Renal cortex interstitium (tissue), 11 donors: ENCODE results near the gene NRL. TPM values are rescaled to one million over a fixed set of nuclear protein-coding genes. Genes with fewer than 3 reads are reported as not detected.
"Not testable (repeated sequence)": the region's sequence is repeated elsewhere in the genome, so short reads cannot be mapped to it uniquely, and the experiment has no call there.

ENCODE experiments used
- DNase-seq, 11 donors: peaks; one replicate each; pipeline ENCODE4 v3.0.0-alpha.2; 2013; ENCODE audit warnings: low read depth in 9 of 11, low spot score in 4 of 11; ENCODE audit errors: extremely low read depth in 1 of 11
- polyA plus RNA-seq, 3 donors: library from polyadenylated mRNA; unstranded; fragments of 120-200 nt; gene quantifications; one replicate each; pipeline ENCODE4 v1.2.1, GENCODE V29; 2013; ENCODE audit not compliant: insufficient read length in 3 of 3

NRL gene
- polyA plus RNA-seq, 3 donors = 1.5 to 2.7 (median 2.4) TPM

DNA sequence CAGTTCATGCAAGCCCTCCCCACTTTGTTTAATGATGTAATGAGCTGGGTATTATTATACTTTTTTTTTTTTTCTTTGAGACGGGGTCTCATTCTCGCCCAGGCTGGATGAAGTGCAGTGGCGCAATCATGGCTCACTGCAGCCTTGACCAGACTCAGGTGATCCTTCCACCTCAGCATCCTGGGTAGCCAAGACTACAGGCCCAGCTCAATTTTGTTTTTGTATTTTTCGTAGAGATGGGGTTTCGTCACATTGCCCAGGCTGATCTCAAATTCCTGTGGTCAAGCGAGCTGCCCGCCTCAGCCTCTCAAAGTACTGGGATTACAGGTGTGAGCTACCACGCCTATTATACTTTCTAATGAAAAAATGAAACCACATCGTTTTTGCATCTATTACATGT lies 4.7 kb downstream of the NRL start:
- no peak for DNase-seq

GRCh38 chr14:24108336-24108874 lies 6.3 kb downstream of the NRL start:
- DNase-seq = no peak

DNA sequence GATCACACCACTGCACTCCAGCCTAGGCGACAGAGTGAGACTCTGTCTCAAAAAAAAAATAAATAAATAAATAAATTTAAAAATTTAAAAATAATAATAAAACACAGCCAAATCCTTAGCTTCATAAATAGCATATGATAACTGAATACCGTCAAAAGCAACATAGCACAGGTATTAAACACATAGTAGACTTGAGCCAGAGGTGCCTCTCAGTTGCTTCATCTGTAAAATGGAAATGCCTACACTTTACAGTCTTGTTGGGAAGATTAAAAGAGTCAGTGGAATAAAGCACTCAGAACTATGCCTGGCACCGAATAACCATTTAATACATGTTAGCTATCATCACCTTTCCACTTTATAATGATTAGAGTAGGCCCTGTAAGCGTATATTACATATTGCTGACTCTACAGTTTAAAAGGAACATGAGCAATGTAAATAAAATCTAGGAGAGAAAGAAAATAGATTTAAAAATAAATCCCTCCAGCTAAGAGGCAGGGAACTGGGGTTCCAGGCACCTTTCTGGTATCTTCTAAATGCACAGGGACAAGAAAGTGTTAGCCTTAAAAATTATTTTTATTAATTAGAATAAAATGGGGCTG lies 8.0 kb downstream of the NRL start:
- DNase-seq = no peak

DNA sequence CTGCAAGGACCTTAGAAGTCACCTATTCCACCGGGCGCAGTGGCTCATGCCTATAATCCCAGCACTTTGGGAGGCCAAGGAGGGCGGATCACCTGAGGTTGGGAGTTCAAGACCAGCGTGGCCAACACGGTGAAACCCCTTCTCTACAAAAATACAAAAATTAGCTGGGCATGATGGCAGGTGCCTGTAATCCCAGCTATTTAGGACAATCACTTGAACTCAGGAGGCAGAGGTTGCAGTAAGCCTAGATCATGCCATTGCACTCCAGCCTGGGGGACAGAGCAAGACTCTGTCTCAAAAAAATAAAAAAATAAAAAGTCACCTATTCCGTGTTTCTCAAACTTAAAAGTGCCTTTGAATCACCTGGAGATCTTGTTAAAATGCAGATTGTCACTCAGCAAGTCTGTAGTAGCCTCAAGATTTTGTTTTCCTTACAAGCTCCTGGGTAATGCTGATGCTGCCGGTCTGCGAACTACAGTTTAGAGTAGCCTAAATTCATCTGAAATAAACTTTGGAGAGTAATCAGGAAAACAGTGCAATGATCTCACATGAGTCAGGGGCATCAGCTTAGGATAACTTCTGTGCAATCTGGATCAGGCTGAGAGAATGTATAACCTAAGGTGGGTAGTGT lies 9.0 kb downstream of the NRL start:
- not testable (repeated sequence) for DNase-seq

- no peak for DNase-seq
Measured at GRCh38 chr14:24103451-24103850, 11.3 kb downstream of the NRL start.

GRCh38 chr14:24102357-24103048 lies 12.2 kb downstream of the NRL start:
- no peak for DNase-seq

- DNase-seq = no peak
Measured at GRCh38 chr14:24100982-24101494, 13.7 kb downstream of the NRL start.

GRCh38 chr14:24100197-24100981 lies 14.4 kb downstream of the NRL start:
- no peak for DNase-seq

GRCh38 chr14:24098927-24099813 lies 15.6 kb downstream of the NRL start:
- no peak for DNase-seq

DNA sequence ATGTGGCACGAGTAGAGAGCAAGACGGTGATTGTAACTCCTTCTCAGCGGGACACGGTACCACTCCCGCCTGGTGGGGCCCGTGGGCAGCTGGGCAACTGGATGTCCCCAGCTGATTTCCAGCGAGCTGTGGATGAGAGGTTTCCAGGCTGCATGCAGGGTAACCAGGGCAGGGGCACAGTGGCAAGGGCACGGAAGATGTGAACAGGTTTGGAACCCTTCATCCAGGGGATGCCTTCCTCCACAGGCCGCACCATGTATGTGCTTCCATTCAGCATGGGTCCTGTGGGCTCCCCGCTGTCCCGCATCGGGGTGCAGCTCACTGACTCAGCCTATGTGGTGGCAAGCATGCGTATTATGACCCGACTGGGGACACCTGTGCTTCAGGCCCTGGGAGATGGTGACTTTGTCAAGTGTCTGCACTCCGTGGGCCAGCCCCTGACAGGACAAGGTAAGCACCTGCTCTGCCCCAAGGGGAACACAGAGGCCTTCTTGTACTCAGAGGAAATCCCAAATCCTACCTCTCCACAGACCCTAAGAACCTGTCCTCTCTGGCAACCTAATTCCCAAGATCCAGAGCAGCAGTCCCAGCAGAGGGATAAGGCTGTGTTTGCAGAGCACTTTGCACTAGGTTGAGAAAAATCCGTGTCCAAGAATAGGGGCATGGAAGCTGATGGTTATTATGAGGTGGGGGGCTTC lies 16.4 kb downstream of the NRL start:
- no peak for DNase-seq

GRCh38 chr14:24096545-24097181 lies 18.1 kb downstream of the NRL start:
- no peak for DNase-seq

DNA sequence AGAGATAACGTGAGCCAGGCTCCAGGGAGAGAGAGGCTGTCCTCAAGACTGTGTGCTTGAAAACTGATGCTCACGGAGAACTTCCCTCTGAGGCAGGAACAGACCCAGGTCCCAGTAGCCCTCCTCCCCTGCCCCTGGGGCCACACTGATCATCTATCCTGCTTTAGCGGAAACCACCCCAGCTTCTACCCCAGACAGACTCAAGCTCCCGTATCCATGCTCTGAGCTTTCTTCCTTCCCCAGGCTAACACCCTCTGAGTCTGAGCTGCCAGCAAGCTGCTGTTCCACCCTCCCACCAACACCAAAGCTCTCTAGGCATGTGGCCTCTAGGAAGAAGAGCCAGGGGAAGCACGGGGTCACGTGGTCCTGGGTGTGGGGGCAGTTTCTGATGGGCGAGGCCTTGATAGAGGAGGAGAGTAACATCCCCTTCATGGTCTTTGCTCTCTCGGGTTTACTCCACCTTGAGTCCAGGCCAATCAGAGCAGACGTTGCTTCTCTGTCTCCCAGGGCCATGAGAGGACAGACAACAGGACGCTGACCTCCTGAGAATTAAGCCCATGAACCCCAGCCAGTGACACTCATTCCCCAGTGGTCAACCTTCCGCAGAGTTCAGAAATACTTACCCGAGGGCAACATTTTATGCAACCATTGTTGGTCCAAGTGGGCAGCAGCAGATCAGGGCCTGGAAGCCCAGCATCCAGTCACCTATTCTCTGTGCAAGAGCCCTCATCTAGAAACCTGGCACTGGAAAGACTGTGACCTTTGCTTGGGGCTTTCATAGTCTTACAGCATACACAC lies 19.3 kb downstream of the NRL start:
- peak in 3 of 11 donors; percentile 27 to 64 (median 44) for DNase-seq

- no peak for DNase-seq
Measured at GRCh38 chr14:24094841-24095270, 19.9 kb downstream of the NRL start.

GRCh38 chr14:24093901-24094840 lies 20.6 kb downstream of the NRL start, which contains the start of gene PCK2:
Gene PCK2 (plus strand): TSS chr14:24094311. CDS start chr14:24094406, 95 bp downstream.
- DNase-seq = peak in 9 of 11 donors; percentile 47 to 80 (median 67)

DNA sequence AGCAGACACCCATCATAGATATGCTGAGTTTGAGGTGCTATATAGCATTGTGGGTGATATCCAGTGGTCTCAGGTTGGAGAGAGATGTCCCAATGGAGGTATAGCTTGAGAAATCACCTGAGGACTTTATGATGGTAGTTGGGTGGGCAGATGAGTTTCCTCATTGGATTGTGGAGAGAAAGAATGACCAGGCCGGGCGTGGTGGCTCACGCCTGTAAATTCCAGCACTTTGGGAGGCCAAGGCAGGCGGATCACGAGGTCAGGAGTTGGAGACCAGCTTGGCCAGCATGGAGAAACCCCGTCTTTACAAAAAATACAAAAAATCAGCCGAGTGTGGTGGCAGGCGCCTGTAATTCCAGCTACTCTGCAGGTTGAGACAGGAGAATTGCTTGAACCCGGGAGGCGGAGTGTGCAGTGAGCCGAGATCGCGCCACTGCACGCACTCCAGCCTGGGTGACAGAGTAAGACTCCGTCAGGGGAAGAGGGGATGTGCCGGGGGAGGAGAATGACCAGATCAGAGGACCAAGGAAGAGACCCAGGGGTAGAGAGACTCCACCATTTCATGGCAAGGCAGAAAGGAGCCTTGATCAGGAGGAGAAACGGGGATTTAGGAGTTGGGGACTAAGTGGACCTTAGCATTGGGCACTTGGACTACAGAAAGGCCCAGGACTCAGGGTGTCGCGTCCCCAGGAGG lies 21.4 kb downstream of the NRL start:
- DNase-seq = no peak
